AG08396 (cell line): ENCODE results near the gene CDHR2.
A peak's percentile ranks its signal among the peaks of the same experiment; 100 is the strongest.

ENCODE experiments used
- DNase-seq: peaks from one replicate; pipeline ENCODE4 v3.0.0; 2012; ENCODE audit warnings: low spot score, mixed read lengths

CDHR2 gene

DNA sequence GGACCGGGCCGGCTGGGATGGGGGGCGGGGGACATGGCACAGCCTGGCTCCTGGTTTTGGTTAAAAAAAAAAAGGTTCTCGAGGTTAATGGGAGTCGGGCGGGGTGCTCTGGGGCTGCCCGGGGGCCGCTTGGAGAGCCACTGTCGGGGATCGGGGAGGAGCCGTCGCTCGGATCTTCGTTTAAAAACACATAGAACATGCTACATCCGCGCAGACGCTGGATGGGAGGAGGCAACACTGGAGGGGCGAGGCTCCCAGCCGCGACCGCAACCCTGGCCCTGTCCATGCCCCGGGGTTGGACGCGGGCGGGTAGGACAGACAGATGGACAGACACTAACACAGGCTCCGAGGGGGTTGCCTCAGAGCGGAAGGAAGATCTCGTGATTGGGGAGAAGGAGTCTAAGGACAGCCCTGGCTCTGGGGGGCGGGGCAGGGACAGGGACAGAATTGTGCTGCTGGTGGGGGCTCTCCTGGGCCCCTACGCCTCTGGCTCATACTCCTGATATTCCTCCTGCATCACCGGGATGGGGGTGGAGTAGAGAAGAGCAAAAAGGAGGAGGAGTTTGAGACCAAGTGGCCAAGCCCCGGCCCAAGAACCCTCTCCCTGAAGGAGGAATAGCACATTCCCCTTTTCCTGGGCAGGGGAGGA lies 71.3 kb downstream of the CDHR2 start:
- no peak for DNase-seq

GRCh38 chr5:176621661-176622079 lies 72.5 kb downstream of the CDHR2 start:
- peak; percentile 63 for DNase-seq

- no peak for DNase-seq
Measured at GRCh38 chr5:176624142-176624541, 75.0 kb downstream of the CDHR2 start.

- DNase-seq: no peak
Measured at GRCh38 chr5:176624938-176625337, 75.8 kb downstream of the CDHR2 start.

DNA sequence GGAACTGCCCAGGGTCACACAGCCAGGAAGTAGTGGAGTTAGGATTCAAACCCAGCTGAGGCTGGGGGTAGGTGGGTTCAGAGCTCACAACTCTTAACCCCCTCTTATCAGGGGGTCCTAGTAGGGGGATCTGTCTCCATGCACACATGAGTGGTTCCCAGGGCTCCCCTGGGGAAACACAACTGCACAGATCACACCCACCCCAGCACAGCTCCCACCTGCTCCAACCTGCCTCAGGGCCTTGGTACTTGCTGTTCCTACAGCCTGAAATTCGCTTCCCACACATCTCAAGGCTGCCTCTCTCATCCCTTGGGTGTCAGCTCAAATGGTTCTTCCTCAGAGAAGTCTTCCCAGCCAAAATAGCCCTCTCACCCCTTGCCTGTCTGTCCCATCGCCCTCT lies 76.4 kb downstream of the CDHR2 start:
- no peak for DNase-seq

DNA sequence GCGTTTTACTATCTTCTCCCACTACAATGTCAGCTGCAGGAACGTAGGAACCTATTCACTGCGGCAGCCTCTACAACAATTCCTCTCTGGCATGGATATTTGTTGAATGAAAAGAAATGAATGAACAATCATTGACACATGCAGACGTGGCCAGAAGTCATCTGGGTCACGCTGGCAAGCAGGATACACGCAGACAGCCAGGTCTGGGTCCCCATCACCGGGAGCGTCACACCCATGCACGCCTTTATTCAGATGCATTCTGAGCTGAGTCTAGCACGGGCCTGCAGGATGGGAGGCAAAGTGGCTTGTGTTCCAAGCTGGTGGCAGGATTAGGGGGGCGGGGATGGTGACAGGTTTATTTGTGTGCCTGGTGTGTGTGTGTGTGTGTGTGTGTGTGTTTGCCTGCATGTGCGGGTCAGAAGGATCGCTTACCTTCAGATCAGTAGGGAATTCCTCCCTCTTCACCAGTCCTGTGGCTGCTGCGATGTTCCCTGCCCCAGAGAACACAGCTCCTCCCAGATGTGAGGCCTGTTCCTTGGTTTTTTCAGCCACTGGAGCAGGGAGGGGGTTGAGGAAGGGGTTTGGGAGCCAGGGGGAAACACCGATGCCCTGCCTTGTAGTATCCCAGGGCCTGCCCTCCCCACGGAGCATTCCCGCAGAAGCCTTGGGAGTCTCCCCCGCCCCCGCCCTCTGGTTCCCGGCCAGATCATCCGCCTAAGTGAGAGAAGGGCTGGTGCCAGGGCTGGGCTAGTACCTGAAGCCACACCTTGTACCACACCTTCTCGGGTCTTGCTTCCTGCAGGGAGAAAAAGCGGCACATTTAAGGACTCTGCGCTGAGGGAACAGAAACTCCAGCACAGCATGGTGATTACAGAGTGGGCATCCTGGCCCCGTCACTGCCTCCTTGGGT lies 77.1 kb downstream of the CDHR2 start:
- DNase-seq: no peak

- DNase-seq: no peak
Measured at GRCh38 chr5:176626876-176627236, 77.7 kb downstream of the CDHR2 start.

- no peak for DNase-seq
Measured at GRCh38 chr5:176627582-176627981, 78.4 kb downstream of the CDHR2 start.

- DNase-seq: no peak
Measured at GRCh38 chr5:176628406-176629228, 79.5 kb downstream of the CDHR2 start.

DNA sequence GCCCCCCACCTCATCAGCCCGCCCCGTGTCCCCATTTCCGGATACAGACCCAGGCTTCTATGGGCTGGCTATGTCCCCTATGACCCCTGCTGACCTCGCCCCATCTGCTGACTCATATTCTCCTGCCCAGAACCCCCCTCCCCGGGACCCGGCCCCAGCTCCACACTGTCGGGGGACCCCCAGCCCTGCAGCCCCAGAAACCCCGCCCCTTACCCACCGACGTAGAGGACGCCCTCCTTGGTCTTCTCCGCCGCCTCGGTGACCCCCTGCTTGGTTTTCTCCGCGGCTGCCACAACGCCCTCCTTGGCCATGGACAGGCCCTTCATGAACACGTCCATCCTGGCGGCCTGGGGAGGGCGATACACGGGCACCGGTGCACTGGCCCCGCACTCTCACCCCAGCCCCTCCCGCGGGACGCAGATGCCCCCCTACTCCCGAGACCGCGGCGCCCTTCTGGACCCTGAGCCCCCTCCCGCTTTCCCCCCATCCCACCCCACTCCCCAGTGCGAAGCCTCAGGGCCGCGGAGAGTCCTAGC lies 80.2 kb downstream of the CDHR2 start:
- no peak for DNase-seq

GRCh38 chr5:176629853-176630680 lies 80.9 kb downstream of the CDHR2 start, which contains the start of the genes EIF4E1B and SNCB:
TSS of gene EIF4E1B (plus strand) at chr5:176630675. CDS start at chr5:176642788, 12,113 bp downstream.
TSS of gene SNCB (minus strand) at chr5:176630534. CDS start at chr5:176629654, 880 bp downstream.
- DNase-seq: peak; percentile 79

DNA sequence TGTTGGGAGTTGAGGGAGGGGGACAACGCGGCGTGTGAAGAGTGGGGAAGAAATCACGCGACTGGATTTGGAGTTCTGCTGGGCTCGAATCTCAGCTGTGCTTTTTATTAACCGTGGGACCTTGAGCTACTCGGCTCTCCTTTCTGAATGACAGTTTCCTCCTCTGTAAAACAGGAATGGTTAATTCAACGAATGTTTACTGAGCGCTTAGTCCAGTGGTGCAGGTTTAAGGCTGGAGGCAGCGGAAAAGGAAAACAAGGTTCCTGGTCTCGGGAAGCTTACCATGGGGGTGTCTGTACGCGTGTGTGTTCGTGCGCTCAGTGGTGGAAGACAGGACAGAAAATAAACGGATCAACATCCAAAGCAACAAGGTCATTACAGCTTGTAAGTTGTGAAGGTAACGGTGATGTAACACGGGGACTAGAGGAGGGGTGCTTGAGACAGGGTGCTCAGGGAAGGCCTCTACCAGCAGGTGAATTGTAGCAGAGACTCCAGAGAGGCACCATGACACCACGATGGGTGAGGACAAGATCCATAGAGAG lies 81.6 kb downstream of the CDHR2 start:
- DNase-seq: no peak

GRCh38 chr5:176631383-176632200 lies 82.5 kb downstream of the CDHR2 start:
- no peak for DNase-seq

DNA sequence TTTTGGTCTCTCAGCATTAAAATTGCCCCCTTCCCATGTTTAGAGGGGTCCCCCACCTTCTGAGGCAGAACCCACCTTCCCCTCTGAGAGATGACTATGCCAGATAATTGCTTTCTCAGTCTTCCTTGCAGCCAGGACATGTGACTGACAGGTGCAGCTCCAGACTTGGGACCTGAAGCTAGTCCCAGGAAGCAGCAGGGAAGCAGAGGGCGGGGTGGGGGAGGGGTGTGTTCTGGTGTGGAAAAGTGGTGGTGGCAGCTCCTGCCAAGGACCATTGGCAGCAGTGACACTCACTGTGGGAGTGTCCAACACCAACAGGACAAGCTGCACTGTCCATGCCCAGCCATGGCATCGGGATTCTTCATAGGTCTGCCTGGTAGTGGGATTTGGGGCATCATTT lies 83.6 kb downstream of the CDHR2 start:
- DNase-seq: no peak

DNA sequence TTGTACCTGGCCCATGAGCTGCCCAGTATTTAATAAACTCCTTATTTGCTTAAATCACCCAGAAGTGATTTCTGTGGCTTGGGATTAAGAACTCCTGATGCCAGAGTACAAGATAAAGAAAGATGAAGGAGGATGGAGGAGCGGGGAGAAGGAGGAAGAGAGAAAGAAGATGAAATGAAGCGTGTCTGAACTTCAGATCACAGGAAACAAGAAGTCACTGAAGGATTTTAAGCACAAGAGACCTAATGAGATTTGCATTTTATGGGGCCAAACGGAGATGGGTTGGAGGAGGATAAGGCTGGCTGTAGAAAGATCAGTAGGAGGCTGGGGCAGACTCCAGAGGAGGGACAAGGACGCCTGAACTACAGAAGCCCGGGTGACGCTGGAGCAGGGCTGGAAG lies 84.5 kb downstream of the CDHR2 start:
- no peak for DNase-seq

- peak; percentile 19 for DNase-seq
Measured at GRCh38 chr5:176636426-176636825, 87.3 kb downstream of the CDHR2 start.

GRCh38 chr5:176637556-176637955 lies 88.4 kb downstream of the CDHR2 start:
- DNase-seq: no peak

GRCh38 chr5:176638437-176638836 lies 89.3 kb downstream of the CDHR2 start:
- DNase-seq: no peak

GRCh38 chr5:176639208-176639607 lies 90.1 kb downstream of the CDHR2 start:
- DNase-seq: no peak

- no peak for DNase-seq
Measured at GRCh38 chr5:176639981-176640380, 90.8 kb downstream of the CDHR2 start.
